Lung (tissue), 12 donors: Measurements from ENCODE around the gene CEPT1. TPM values are rescaled to one million over a fixed set of nuclear protein-coding genes. Genes with fewer than 3 reads are reported as not detected.

Experiments
- ATAC-seq: fragments of 200-7000 bp; cut with Tn5 transposase; one replicate; pipeline ENCODE4 v1.9.1; 2020; ENCODE audit warnings: moderate number of reproducible peaks; ENCODE audit not compliant: insufficient read depth, low FRiP score
- DNase-seq, 3 donors: peaks; one replicate each; pipeline ENCODE4 v3.0.0-alpha.2; 2013 to 2017
- H3K27ac ChIP-seq, 2 donors: one replicate each; pipeline ENCODE4 v1.5.1; 2013; ENCODE audit warnings: mild to moderate bottlenecking in 2 of 2, moderate library complexity in 2 of 2, control low read depth in 1 of 2, inconsistent platforms in 1 of 2, low read depth in 1 of 2, low read length in 1 of 2
- H3K27me3 ChIP-seq, 3 donors: one replicate each; pipeline ENCODE4 v1.5.1; 2013; ENCODE audit warnings: low read length in 2 of 3; ENCODE audit not compliant: control insufficient read depth in 3 of 3, insufficient read depth in 3 of 3
- H3K36me3 ChIP-seq, 4 donors: one replicate each; pipeline ENCODE4 v1.5.1; 2013; ENCODE audit warnings: low read length in 4 of 4, mild to moderate bottlenecking in 1 of 4, moderate library complexity in 1 of 4; ENCODE audit not compliant: control insufficient read depth in 4 of 4, insufficient read depth in 4 of 4
- H3K4me1 ChIP-seq, 5 donors: one replicate each; pipeline ENCODE4 v1.5.1; 2013; ENCODE audit warnings: low read length in 5 of 5, mild to moderate bottlenecking in 2 of 5, moderate library complexity in 1 of 5; ENCODE audit not compliant: control insufficient read depth in 5 of 5, insufficient read depth in 5 of 5
- H3K4me3 ChIP-seq: one replicate; pipeline ENCODE4 v1.5.1; 2013; ENCODE audit warnings: mild to moderate bottlenecking, control low read depth, moderate library complexity
- H3K9ac ChIP-seq, 2 donors: one replicate each; pipeline ENCODE4 v1.5.1; 2013; ENCODE audit warnings: low read length in 2 of 2, control low read depth in 1 of 2; ENCODE audit not compliant: insufficient read depth in 1 of 2
- H3K9me3 ChIP-seq, 4 donors: one replicate each; pipeline ENCODE4 v1.5.1; 2013; ENCODE audit warnings: low read length in 3 of 4, mild to moderate bottlenecking in 1 of 4, moderate library complexity in 1 of 4; ENCODE audit not compliant: control insufficient read depth in 4 of 4, insufficient read depth in 3 of 4
- CTCF ChIP-seq: IDR thresholded peaks from 2 replicates; pipeline ENCODE4 v1.5.1; 2012; ENCODE audit warnings: mild to moderate bottlenecking; ENCODE audit errors: control extremely low read depth, extremely low read depth
- WGBS, 2 donors: extraction: QIAGEN DNeasy Blood & Tissue Kit; methylation state at CpG; one replicate each; pipeline ENCODE4 v1.1.7; 2013; 5-methylcytosine and 5-hydroxymethylcytosine counted together
- polyA plus RNA-seq, 2 donors: library from polyadenylated mRNA; stranded (reverse); fragments of 200-250 nt; gene quantifications; one replicate each; pipeline ENCODE4 v1.2.1, GENCODE V29; 2013
- total RNA-seq, 2 donors: library from RNA; depleted of rRNA in 1 of 2; stranded (reverse); fragments of >200 nt in 1 of 2; gene quantifications; one replicate each; pipeline ENCODE4 v1.2.1, GENCODE V29; 2014 to 2021
- donor health status: control.
- donor health status: control.
- donor health status: Bipolar disorder and iron deficiency.
- donor health status: healthy.
- donor health status: DM: yes; HTN: yes; CAD: no.

The CEPT1 gene
- total and polyA plus RNA-seq, 4 donors: 18.6 to 71.2 (median 26.2) TPM

GRCh38 chr1:111197598-111198284 lies 57.7 kb downstream of the CEPT1 start:
- Histone ChIP-seq H3K4me1 (peaks cover 0 to 31% (median 9%) of the 10 kb centered on the region in 5 donors), H3K9ac (no peak overlapping the region), H3K4me3 (no peak overlapping the region), H3K27ac (no peak overlapping the region), H3K36me3 (peaks cover 0 to 22% (median 0%) of the 10 kb centered on the region in 4 donors), H3K27me3 (no peaks in the 10 kb centered on the region), H3K9me3 (no peaks in the 10 kb centered on the region)
- 52 to 62% methylated on average over 6 of the region's 6 CpGs for WGBS, 2 donors
- DNase-seq (no peak), ATAC-seq (no peak)
- TF ChIP-seq CTCF: peak; percentile 8

- Histone ChIP-seq H3K4me1 (peaks cover 0 to 31% (median 9%) of the 10 kb centered on the region in 5 donors), H3K36me3 (peaks cover 0 to 22% (median 0%) of the 10 kb centered on the region in 4 donors), H3K27me3 (peaks cover 0 to 5% (median 0%) of the 10 kb centered on the region in 3 donors), H3K27ac (peak overlapping the region in 1 of 2 donors; percentile 49), H3K9ac (no peak overlapping the region), H3K9me3 (no peaks in the 10 kb centered on the region), H3K4me3 (peak overlapping the region; percentile 23)
- ATAC-seq (no peak), DNase-seq (no peak)
- no peak for TF ChIP-seq CTCF
- 89 to 93% methylated on average over 5 of the region's 5 CpGs for WGBS, 2 donors
Measured at GRCh38 chr1:111198836-111199235, 58.8 kb downstream of the CEPT1 start.

- no peak for ATAC-seq
- Histone ChIP-seq H3K27me3 (peaks cover 0 to 5% (median 0%) of the 10 kb centered on the region in 3 donors), H3K36me3 (peaks cover 0 to 22% (median 0%) of the 10 kb centered on the region in 4 donors), H3K9me3 (no peaks in the 10 kb centered on the region), H3K9ac (no peak overlapping the region), H3K27ac (peak overlapping the region in 1 of 2 donors; percentile 86), H3K4me3 (peak overlapping the region; percentile 23), H3K4me1 (peaks cover 0 to 28% (median 9%) of the 10 kb centered on the region in 5 donors)
- DNase-seq: no peak
- WGBS, 2 donors: 80 to 86% methylated on average over 3 of the region's 3 CpGs
- no peak for TF ChIP-seq CTCF
Measured at GRCh38 chr1:111199329-111199728, 59.3 kb downstream of the CEPT1 start.
